Medulla oblongata (tissue), 1 donor: Measurements from ENCODE around the gene DPM2.
A peak's percentile ranks its signal among the peaks of the same experiment; 100 is the strongest.

Source experiments
- DNase-seq: peaks from one replicate; pipeline ENCODE4 v3.0.0-alpha.2; 2015; ENCODE audit errors: extremely low spot score

Gene DPM2

DNA sequence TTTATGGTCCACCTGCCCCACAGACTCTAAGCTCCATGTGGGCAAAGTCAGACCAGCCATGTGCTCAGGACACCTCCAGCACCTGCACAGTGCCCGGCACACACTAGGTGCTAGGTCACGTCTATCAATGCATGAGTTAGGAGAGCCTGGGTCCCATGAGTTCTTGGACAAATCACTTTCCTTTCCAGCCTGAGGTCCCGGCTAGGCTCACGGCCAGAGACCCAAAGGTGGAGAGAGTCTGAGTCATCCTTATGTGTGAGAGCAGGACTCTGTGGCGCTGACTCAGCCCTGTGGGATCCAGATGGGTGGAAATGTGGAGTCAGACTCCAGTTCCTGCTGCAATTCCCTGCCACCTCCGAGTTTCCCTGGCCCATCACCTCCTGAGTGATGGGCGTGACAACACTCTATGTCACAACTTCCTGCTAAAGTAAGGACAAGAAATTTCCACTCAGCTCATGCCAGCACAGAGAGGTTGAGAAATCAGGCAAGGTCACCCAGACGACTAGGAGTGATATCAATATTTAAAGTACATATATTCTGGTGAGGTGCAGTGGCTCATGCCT is 18.3 kb downstream of the DPM2 start:
- no peak for DNase-seq

DNA sequence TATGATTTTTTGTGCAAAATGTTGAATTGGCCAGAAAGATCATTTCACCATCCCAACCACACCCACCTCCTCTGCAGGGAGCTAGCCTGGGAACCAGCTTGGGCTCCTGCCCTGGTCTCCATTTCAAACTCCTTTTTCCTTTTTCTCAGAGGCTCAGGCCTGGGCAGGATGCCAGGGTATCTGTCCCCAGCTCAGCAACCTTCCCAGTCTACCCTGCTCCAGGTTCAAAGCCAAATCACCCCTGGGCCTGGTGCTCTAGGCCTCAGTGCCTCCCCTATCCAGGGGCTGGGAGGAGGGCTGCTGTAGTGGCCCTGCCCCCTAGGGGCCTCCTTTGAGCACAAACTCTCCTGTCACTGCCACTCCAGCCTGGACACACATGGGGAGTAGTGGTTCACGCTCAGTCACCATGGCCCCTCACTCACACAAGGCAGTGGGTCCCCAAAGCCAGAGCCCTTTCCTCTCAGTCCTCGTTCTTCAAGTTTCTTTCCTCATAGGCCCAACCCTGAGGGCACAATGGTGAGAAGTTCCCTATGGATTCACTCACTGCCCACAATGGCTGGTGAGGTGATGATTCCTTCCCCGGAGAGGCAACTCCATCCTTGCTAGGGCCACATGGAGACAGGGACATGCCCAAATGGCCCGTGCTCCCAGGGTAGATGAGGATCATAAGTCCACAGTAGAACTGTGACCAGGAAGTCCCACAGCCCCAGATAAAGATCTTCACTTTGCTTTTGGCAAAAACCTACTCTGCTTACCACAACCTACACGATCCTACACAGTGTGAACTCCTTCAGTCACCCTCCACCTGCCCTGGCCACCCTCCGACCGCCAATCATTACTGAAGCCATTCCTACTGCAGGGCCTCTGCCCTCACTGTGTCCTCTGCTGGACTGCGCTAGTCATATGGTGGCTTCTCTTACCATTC is 19.2 kb downstream of the DPM2 start:
- DNase-seq: peak; percentile 32

DNA sequence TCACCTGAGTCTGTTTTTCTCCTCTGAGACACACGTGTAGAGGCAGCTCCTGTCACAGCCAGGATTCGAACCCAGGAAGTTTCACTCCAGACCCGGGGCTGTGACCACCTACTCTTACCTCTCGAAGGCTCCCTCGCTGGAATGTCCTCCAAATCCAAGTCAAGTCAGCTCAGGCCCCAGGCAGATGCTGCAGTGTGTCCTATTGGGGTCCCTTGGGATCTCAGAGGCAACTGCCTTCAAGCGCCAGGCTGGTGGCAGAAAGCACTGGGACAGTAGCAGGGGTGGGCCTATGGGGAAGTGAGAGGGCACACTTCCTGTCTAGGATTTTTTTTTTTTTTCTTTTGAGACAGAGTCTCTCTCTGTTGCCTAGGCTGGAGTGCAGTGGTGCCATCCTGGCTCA is 20.1 kb downstream of the DPM2 start:
- DNase-seq: peak; percentile 41

DNA sequence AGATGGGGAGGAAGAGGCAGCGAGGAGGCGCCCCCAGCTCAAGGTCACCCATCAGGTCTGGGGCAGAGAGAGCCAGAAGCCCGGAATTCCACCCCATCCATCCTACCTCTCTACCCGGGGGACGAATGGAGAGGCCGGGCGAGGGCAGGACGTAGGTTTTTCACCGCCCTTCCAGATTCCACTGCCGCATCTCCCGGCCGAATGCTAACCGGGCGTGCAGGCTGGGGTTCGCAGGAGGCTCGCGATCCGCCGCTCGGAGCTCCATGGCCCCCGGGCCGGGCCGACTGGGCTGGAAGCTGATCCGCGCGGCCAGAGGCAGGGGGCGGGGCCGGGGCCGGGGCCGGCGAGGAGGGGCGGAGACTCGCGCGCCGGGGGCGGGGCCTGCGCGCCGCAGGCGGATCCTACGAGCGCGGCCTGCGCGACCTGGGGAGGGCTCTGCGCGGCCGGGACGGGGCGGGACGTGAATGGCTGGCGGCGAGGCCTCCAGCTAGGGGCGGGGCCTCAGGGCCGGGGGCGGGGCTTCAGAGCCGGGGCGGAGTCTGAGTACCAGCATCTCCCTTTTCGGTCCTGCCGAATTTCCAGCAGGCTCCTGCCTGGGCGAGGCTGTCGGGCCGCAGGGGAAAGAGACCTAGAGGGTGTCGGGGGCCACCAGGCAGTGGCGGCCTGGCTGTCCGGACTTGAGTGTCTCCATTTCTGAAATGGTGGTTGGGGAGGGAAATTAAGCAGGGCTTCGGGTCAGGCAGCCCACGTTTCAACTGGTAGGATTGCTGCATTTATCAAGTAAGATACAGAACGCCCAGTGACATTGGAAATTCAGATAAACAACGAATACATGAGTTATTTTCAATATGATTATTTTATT is 20.7 kb downstream of the DPM2 start, which contains the start of gene ST6GALNAC4:
Gene ST6GALNAC4, minus strand, starts transcription at position 322 of the 862 bp plus-strand sequence. CDS start 622 bp downstream, outside the sequence.
- DNase-seq: peak; percentile 94

DNA sequence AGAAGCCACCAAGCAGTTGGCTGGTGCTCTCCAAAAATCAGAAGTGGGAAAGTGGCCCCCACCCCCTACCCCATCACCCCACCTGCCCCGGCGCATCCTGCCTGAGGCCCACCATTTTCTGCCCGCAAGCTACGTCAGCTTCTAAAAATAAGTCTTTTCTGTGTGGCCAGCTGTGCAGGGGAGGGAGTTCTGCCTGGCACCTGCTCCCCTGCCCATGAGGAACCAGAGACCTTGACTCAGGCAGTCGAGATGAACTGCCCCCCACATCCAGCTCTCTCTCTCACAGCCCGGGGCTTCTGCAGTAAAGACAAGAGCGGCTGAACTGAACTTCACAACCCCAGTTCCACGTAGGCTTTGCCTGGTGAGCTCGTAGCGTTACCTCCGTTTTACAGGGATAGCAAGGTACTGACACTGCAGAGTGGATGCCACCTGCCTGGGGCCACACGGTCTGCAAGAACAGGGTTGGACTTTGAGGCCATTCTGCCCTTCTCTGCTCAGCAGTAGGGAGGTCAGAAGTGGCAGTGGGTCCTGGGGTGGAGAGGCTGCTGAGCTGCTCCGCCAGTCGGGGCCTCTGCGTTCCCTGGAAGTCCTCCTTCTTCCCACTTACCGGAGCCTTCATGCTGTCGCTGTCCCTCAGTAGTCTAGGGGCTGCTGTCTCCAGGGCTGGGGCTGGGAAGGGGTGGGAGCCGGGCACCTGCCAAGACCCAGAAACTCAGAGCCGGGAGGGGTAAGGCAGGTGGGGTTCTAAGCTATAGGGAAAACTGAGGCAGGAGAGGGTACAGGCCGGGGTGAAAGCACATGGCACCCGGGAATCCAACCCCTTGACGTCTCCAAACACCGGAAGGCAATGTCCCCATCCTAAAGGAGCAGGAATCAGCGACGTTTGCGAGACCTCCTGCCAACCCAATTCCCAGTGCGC is 21.6 kb downstream of the DPM2 start:
- no peak for DNase-seq

DNA sequence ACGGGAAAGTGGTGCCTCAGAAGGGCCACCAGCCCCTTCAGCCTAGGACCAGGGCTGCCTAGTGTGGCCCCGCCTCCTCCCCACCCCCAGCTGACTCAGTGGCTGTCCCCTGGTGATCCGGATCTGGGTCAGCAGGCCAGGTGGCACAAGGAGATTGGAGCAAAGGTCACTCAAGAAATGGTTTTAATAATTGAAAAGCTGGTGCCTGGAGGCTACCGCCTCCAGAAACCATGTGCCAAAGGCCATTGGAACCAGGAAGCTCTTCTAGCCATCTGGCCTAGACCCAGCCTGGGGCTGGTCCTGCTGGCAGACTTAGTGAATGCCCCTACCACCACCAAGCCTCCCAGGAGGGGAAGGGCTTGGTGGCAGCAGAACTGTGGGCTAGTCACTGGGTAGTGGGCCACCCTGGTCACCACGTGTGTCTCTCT is 22.3 kb downstream of the DPM2 start:
- DNase-seq: no peak

DNA sequence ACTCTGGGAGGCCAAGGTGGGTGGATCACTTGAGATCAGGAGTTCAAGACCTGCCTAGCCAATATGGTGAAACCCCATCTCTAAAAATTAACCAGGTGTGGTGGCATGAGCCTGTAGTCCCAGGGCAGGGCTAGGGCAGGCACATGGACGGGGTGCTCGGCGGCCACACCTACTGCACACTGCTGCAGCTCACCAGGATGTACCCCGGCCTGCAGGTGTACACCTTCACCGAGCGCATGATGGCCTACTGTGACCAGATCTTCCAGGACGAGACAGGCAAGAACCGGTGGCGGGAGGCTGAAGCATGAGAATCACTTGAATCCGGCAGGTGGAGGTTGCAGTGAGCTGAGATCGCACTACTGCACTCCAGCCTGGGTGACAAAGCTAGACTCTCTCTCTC is 24.0 kb downstream of the DPM2 start:
- no peak for DNase-seq

DNA sequence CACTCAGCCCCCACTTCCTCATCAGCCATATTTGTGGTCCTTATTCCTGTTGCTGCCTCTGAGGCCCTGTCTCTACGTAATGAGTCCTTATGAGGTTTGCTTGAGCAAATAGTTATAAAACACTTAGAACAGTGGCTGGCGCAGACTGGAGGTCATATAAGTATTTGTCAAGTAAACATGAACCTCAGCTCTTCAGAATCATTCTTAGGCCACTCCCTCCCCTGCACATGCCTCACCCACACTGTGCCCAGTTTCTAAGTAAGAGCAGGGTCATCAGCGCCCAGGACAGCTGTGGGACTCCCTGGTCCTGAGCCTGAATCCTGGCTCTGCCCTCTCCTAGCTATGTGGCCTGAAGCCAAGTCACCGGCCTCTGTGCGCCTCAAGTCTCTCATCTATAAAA is 24.8 kb downstream of the DPM2 start:
- no peak for DNase-seq

DNA sequence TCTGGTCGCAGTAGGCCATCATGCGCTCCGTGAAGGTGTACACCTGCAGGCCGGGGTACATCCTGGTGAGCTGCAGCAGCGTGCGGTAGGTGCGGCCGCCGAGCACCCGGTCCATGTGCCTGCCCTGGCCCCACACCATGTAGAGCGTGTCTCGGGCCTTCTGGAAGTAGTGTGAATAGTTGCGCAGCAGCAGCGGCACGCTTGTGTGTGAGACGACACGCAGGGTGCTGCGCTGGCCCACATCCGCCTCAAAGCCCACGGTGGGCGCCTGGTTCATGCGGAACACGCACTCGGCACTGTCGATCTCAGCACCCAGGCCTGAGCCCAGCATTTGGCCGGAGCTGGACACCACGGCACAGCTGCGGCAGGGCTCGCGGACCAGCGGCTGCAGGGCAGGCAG is 25.4 kb downstream of the DPM2 start:
- DNase-seq: no peak

DNA sequence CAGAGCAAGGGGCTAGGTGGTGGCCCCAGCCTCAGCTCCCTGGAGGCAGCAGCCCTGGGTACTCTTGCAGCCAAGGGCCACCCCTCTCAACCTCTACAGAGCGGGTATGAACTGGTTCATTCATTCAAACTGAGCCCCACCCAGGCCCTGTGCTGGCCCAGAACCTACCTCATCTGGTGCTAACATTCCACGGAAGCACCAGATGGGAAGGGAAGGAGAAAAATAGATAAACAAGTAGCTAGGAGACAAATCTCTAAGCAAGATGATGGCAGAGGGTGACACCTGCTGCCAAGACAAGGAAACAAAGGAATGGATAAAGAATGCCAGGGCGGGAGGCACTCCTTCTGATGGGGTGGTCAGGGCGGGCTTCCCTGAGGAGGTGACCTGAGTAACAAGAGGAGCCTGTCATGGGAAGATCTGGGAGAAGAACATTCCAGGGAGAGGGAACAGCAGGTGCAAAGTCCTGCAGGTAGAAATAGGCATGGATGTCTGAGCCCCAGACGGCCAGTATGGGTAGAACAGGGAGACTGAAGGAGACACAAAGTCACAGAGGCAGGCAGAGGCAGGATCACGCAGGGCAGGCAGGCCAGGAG is 26.9 kb downstream of the DPM2 start:
- DNase-seq: no peak

DNA sequence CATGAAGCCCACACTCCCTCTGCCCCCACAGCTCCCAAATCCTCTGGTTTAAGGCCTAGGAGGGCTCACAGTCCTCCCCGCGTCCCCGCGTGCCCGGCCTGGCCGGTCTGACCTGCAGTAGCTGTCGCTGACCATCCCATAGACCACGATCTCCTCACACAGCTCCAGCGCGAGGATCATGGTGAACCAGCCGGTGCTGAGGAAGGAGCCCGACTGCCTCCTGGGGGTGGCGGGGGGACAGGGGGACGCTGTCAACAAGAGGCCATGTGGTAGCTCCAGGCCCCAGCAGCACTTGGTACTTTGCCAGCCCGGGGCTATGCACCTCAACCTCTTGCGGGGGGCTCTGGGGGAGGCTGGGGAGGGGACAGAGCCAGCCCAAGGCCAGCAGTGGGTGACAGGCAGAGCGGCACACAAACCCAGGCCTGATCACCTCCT is 27.8 kb downstream of the DPM2 start:
- DNase-seq: no peak

DNA sequence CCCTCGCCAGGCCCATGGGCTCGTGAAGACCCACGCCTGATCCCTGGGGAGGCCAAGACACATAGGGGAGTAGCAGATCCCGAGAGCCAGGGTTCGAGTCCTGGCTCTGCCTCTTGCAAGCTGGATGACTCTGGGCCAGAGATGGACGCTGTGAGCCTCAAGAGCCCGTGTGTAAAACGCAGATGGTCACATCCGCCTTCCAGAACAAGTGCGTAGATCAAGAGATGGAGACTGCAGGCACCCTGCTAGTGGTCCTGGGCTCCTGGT is 29.1 kb downstream of the DPM2 start:
- no peak for DNase-seq

DNA sequence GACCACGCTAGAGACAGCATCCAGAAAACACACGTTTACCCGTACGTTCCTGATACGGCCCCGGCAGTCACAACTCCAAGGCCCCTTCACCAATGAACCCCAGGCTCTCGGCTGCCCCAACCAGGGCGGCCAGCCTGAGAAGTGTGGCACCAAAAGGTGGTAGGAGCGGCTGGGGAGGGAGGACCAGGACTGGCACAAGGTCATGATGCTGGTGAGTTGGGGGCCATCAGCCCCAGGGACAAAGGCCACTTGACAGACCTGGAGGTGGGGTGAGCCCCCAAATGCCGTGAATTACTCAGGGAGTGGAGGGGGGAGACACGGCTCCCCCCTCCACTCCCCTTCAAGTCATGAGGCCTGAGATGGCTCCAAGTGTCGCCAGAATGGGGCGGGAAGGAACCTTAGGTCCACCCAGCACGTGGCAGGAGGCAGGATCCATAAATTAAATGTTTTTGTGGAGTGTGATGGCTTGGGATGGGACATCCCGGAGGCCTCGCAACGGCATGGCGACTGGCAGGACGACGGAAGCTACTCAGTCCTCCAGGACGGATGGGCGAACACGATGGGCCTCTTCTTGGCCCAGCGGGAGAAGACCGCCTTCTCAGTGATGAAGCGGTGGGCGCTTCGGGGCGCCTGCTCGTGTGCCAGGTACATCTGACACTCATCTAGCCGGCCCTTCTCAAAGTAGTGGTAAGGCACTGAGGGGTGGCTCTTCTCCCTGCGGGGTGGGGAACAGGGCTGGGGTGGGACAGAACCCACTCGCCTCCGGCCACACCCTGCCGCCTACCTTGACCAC is 29.6 kb downstream of the DPM2 start:
- DNase-seq: no peak

DNA sequence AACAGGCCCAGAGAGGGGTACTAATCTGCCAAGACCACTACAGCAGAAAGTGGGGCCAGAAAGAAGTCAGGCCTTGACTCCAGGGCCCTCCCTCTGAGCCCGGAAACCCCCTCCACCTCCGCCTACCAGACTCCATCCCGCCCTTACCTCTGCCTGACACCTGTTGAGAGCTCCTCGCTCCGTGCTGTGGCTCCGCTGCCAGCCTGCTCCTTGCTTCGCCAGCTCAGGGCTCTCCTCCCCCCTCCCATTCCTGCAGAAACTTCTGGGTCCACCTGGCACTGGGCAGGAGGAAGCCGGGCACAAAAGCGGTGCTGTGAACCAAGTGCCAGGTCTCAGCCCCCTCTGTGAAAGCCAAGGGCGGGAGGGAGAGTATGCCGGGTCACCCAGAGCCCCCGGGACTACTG is 31.9 kb downstream of the DPM2 start:
- DNase-seq: peak; percentile 72

DNA sequence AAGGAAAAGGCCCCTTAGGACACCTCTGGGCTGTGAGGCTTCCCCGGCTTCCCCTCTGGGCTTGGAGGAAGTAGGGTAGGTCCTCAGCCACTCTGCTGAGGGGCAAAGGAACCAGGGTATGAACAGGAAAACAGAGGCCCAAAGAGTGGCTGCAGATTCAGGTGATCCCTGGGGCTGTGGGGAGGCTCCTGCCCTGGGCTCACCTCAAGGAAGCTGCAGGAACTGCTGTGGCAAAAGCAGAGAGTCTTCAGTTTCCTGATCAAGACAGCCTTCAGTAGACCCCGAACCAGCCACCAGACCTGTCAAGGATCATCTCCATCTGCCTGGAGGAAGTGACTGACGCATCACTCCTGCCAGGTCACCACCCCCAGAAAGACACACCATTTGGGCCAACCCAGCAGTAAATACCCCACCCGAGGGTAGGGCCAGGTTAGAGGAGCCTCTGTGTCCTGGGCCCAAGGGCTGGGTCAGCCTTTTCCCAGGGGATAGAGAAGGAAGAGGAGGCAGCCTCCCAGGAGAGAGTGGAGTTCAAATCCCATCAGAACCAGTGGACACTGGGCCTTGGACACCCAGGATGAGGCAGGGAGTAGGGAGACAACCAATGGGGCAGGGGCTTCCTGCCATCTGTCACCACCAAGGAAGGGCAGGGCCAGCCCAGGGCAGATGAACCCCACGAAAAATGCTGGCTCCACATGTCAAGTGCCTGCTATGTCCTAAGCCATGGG is 32.5 kb downstream of the DPM2 start:
- no peak for DNase-seq

DNA sequence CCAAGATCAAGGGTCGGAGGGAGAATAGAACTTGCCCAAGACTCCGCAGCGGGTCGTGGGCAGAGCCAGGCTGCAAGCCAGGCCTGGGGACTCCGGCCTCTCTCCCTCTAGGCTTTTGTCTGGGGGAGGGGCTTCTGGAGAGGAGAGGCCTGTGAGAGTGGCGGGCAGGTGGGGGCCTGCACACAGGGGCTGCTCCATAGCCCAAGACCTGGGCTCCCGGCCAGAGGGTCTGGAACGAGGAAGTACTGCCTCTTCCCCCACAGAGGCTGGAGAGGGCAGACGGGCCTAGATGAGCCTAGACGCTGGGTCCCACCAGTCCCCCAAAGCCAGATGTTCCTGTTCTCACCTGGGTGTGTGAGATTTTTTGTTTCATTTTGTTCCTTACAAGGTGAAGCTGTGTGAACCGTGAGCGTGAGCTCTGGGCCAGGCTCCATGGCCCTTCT is 33.1 kb downstream of the DPM2 start:
- DNase-seq: peak; percentile 57

DNA sequence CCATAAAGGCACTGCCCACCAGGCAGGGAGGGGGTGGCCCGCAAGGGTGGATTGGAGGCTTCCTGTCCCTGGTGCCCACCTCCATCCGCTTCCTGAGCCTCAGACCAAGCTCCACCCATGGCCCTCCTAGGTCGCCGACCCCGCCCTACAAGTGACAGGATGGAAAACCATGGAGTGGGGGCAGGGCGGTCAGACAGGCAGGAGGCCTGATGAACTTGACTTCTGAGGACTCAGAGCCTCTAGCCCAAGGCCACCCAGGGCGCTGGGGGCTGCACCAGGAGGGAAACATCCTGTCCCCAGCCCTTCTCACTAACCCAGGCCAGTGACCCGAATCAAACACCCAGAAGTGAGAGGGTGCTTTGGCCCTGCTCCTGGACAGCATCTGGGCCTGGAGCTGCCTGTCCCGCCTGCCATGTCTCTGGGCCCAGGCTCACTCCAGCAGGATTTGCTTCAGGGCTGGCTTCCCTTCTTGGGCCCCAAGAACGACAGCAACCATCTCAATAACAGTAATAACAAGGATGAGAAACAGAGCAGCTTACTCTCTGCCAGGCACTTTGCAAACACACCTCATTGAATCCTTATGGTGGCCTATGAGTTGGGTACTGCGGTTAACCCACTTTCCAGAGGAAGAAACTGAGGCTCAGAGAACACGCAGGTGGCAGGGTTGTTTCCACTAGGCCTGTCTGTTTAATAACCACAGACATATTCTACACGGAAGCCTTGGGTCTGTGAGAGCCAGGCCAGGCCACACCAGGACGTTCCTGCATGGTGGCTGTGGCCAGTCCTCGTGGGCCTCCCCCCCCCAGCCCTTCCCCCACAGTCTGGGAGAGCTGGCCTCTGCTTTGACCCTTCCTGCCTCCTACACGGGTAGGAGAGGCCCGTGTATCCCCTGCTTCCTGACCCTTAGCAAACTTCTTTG is 33.8 kb downstream of the DPM2 start:
- no peak for DNase-seq
